Measurements from ENCODE around the gene MPC1.
"Not testable (repeated sequence)": the region's sequence is repeated elsewhere in the genome, so short reads cannot be mapped to it uniquely, and the experiment has no call there.

The MPC1 gene

DNA sequence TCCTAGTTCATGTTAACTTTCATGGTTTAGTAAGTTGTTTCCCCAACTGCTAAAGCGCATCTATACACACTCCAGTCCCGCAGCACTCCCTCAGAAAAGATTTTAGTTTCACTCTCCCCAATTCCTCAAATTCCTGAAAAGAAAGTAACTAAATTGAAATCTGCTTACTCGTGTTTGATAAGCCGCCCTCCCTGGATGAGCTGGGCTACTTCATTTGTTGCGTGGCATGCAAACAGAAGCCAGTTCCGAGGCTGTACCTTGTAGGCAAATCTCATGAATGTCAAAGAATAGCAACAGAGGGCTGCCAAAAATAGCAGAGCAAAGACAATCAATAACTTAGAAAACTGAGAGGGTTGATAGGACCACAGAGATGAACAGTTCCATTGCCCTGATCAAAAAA lies 16.9 kb downstream of the MPC1 start:
- no peak for DNase-seq (ENCODE audit: extremely low read depth, low read depth)
- TF ChIP-seq, protein P1, sequence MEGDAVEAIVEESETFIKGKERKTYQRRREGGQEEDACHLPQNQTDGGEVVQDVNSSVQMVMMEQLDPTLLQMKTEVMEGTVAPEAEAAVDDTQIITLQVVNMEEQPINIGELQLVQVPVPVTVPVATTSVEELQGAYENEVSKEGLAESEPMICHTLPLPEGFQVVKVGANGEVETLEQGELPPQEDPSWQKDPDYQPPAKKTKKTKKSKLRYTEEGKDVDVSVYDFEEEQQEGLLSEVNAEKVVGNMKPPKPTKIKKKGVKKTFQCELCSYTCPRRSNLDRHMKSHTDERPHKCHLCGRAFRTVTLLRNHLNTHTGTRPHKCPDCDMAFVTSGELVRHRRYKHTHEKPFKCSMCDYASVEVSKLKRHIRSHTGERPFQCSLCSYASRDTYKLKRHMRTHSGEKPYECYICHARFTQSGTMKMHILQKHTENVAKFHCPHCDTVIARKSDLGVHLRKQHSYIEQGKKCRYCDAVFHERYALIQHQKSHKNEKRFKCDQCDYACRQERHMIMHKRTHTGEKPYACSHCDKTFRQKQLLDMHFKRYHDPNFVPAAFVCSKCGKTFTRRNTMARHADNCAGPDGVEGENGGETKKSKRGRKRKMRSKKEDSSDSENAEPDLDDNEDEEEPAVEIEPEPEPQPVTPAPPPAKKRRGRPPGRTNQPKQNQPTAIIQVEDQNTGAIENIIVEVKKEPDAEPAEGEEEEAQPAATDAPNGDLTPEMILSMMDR (IDR thresholded peaks at IDR 0.05; ENCODE audit: low read depth, low read length): no peak

GRCh38 chr6:166365221-166365620 lies 17.5 kb downstream of the MPC1 start:
- TF ChIP-seq, protein P1 (IDR thresholded peaks at IDR 0.05; ENCODE audit: low read depth, low read length): no peak
- no peak for DNase-seq (ENCODE audit: extremely low read depth, low read depth)

GRCh38 chr6:166364456-166364855 lies 18.3 kb downstream of the MPC1 start:
- no peak for DNase-seq (ENCODE audit: extremely low read depth, low read depth)
- TF ChIP-seq, protein P1 (IDR thresholded peaks at IDR 0.05; ENCODE audit: low read depth, low read length): no peak

DNA sequence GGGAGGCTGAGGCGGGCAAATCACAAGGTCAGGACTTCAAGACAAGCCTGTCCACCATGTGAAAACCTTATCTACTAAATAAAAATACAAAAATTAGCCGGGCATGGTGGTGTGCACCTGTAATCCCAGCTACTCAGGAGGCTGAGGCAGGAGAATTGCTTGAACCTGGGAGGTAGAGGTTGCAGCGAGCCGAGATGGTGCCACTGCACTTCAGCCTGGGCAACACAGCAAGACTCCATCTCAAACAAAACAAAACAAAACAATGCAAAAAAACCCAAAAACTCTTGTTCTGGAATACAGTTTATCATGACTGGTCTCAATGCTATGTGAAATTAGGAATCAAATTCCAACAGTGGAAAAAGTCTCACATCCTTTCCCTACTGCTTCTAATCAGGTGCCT lies 20.3 kb downstream of the MPC1 start:
- not testable (repeated sequence) for DNase-seq (ENCODE audit: extremely low read depth, low read depth)

DNA sequence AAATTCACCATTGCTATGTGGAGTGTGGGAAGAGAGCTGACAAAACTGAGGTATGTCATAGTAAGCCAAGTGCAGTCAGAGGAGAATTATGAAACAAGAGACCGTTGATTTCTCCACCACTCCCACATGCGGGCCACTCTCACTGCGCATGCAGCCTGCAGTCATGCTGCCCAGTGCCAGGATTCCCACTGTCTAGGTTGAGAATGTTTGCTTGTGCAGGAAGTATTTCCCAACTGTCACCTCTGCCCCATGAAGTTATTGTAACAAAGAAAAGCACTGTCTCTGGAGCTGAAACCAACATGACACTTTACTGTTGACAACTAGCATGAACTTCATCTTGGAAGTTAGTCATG lies 21.7 kb downstream of the MPC1 start:
- DNase-seq (ENCODE audit: extremely low read depth, low read depth): no peak
- TF ChIP-seq, protein P1 (IDR thresholded peaks at IDR 0.05; ENCODE audit: low read depth, low read length): no peak

GRCh38 chr6:166360243-166361076 lies 22.3 kb downstream of the MPC1 start:
- no peak for DNase-seq (ENCODE audit: extremely low read depth, low read depth)
- TF ChIP-seq, protein P1 (IDR thresholded peaks at IDR 0.05; ENCODE audit: low read depth, low read length): no peak

GRCh38 chr6:166355552-166355951 lies 27.2 kb downstream of the MPC1 start:
- TF ChIP-seq, protein P1 (IDR thresholded peaks at IDR 0.05; ENCODE audit: low read depth, low read length): no peak
- no peak for DNase-seq (ENCODE audit: extremely low read depth, low read depth)

DNA sequence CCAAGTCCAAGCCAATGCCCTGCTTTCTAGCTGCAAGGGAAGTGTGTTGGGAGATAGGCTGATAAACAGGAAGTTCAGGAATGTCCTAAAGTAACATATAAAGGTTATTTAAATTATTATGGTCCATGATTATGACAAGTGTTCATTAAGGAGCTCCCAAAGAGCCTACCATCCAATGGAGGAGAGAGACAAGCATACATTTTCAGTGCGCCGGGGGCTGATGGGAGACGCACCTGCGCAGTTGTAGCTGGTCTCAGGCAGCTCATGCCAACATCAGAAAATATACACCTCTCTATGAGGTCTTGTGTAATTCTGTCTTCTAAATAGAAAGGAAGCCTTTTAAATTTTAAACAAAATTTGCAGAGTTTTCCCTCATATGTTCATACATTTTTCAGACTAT lies 27.8 kb downstream of the MPC1 start:
- DNase-seq (ENCODE audit: extremely low read depth, low read depth): no peak
- TF ChIP-seq, protein P1 (IDR thresholded peaks at IDR 0.05; ENCODE audit: low read depth, low read length): no peak
